NCI-H1436 (cell line): Measurements from ENCODE around the gene TBXAS1.
"Not testable (repeated sequence)": the region's sequence is repeated elsewhere in the genome, so short reads cannot be mapped to it uniquely, and the experiment has no call there.

Source experiments
- DNase-seq: peaks from one replicate; lab custom pipeline; 2025; lab: John Stamatoyannopoulos, UW

TBXAS1 gene

GRCh38 chr7:139825666-139826290 is 3.3 kb upstream of the TBXAS1 start:
- DNase-seq, result no peak

GRCh38 chr7:139827042-139827441 is 2.0 kb upstream of the TBXAS1 start:
- no peak for DNase-seq

GRCh38 chr7:139828446-139828845 is 618 bp upstream of the TBXAS1 start:
- no peak for DNase-seq

- DNase-seq, result no peak
These were observed 682 bp downstream of the TBXAS1 start for GRCh38 chr7:139829775-139830117.

- no peak for DNase-seq
These were observed 1.2 kb downstream of the TBXAS1 start for GRCh38 chr7:139830292-139830691.

- no peak for DNase-seq
These were observed 1.9 kb downstream of the TBXAS1 start for GRCh38 chr7:139830782-139831501.

- DNase-seq, result not testable (repeated sequence)
These were observed 6.8 kb downstream of the TBXAS1 start for GRCh38 chr7:139835848-139836247.

GRCh38 chr7:139837291-139837690 is 8.2 kb downstream of the TBXAS1 start:
- DNase-seq, result not testable (repeated sequence)

- no peak for DNase-seq
These were observed 9.2 kb downstream of the TBXAS1 start for GRCh38 chr7:139838276-139838675.

GRCh38 chr7:139838876-139839275 is 9.8 kb downstream of the TBXAS1 start:
- no peak for DNase-seq

- DNase-seq, result no peak
These were observed 11.7 kb downstream of the TBXAS1 start for GRCh38 chr7:139840776-139841175.

- DNase-seq, result no peak
These were observed 13.5 kb downstream of the TBXAS1 start for GRCh38 chr7:139842401-139843210.

- not testable (repeated sequence) for DNase-seq
These were observed 14.1 kb downstream of the TBXAS1 start for GRCh38 chr7:139843211-139843537.

- no peak for DNase-seq
These were observed 15.8 kb downstream of the TBXAS1 start for GRCh38 chr7:139844779-139845442.

- no peak for DNase-seq
These were observed 16.4 kb downstream of the TBXAS1 start for GRCh38 chr7:139845443-139845805.

GRCh38 chr7:139846297-139846696 is 17.2 kb downstream of the TBXAS1 start:
- no peak for DNase-seq

GRCh38 chr7:139848274-139848673 is 19.2 kb downstream of the TBXAS1 start:
- no peak for DNase-seq

GRCh38 chr7:139850906-139851305 is 21.8 kb downstream of the TBXAS1 start:
- DNase-seq, result no peak

GRCh38 chr7:139851770-139852481 is 22.9 kb downstream of the TBXAS1 start:
- no peak for DNase-seq

GRCh38 chr7:139852482-139852845 is 23.4 kb downstream of the TBXAS1 start:
- DNase-seq, result no peak

GRCh38 chr7:139853506-139854123 is 24.6 kb downstream of the TBXAS1 start:
- no peak for DNase-seq

- DNase-seq, result no peak
These were observed 25.1 kb downstream of the TBXAS1 start for GRCh38 chr7:139854124-139854511.
